ACC112 (cell line): ENCODE measurements around the gene ANKRD33B.

Source experiments
- H2AFZ ChIP-seq: fragments of 200-600 bp; sonication (generic); one replicate; pipeline ENCODE4 v1.6.0; 2017; ENCODE audit warnings: antibody characterized with exemption, low read length; ENCODE audit not compliant: unreplicated experiment
- H3K27ac ChIP-seq: fragments of 200-600 bp; sonication (generic); 2 replicates; pipeline ENCODE4 v1.5.1; 2014; ENCODE audit warnings: low read depth, mild to moderate bottlenecking, antibody characterized with exemption, low read length, moderate library complexity
- H3K27me3 ChIP-seq: fragments of 200-600 bp; sonication (generic); 2 replicates; pipeline ENCODE4 v1.6.1; 2014; ENCODE audit warnings: mild to moderate bottlenecking, antibody characterized with exemption, low read length, moderate library complexity, mixed read lengths; ENCODE audit not compliant: insufficient read depth
- H3K36me3 ChIP-seq: fragments of 200-600 bp; sonication (generic); 2 replicates; pipeline ENCODE4 v1.6.1; 2016; ENCODE audit warnings: mild to moderate bottlenecking, antibody characterized with exemption, low read length, moderate library complexity, mixed read lengths; ENCODE audit not compliant: insufficient read depth
- H3K4me1 ChIP-seq: fragments of 200-600 bp; sonication (generic); one replicate; pipeline ENCODE4 v1.6.1; 2016; ENCODE audit warnings: low read length, mixed read lengths; ENCODE audit not compliant: insufficient read depth, unreplicated experiment, control insufficient read depth
- H3K4me3 ChIP-seq: fragments of 200-600 bp; sonication (generic); 2 replicates; pipeline ENCODE4 v1.5.1; 2014; ENCODE audit warnings: mild to moderate bottlenecking, low read depth, low read length
- H3K79me2 ChIP-seq: fragments of 200-600 bp; sonication (generic); one replicate; pipeline ENCODE4 v1.6.0; 2016; ENCODE audit warnings: low read length; ENCODE audit not compliant: control insufficient read depth, unreplicated experiment, insufficient read depth

The ANKRD33B gene

DNA sequence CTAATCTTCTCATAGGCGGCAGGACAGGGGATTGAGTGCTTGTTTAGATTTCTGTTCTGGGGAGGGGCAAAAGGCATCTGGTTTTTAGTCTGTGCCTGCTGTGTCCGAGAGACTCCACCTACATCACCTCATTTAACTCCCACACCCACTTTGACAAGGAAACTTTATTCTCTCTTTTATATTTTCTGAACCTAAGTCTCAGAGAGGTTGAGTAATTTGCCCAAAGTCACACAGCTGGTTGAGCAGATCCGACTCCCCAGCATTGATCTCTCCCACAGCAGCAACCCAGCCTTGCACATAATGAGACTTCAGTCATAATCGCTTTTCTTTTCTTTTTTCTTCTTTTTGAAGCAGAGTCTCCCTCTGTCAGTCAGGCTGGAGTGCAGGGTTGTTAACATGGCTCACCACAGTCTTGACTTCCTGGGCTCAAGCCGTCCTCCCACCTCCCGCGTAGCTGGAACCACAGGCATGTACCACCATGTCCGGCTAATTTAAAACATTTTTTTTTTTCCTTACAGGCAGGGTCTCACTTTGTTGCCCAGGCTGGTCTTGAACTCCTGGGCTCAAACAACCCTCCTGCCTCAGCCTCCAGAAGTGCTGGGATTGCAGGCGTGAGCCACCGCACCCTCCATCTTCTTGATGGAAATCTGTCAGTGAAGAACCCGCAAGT is 36.5 kb upstream of the ANKRD33B start:
- H3K27ac ChIP-seq = peak overlapping the region; percentile 33; the same call in 1 of the 2 replicates
- H3K36me3 ChIP-seq = no peaks in the 10 kb centered on the region
- H2AFZ ChIP-seq = no peak overlapping the region
- H3K4me3 ChIP-seq = no peak overlapping the region
- H3K4me1 ChIP-seq = peaks cover 35% of the 10 kb centered on the region
- no peaks in the 10 kb centered on the region for H3K27me3 ChIP-seq
- no peaks in the 10 kb centered on the region for H3K79me2 ChIP-seq

DNA sequence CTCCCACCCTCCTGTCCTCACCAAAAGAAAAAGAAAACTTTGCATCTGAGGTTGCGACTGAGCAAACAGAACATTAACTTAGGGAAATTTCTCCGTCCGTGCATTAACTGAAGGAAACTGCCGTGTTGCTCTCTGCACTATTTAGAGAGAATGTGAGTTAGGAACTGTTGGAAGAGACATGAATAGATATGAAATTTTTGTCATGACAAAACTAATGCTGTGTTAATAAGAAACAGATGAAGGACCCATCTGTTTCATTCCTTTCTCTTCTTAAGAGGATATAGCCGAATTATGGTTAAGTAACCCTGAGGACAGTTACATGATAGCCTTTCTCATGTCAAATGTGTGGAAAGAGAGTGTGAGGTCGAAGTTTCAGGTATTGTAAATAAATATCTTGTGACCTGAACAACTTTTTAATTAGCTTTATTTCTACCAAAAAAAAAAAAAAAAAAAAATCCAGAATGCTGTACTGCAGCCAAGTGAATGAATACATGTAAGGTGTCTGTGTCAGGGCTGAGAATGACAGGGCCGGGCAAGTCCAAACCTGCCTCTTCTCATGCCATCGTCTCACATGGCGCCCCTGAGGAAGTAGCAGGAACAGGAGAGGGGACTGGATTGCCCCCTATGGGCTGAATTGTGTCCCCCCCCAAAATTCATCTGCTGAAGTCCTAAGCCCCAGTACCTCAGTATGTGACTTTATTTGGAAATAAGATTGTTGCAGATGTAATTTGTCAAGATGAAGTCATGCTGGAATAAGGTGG is 35.6 kb upstream of the ANKRD33B start:
- H3K4me3 ChIP-seq = no peak overlapping the region; the same call in 1 of the 2 replicates
- H2AFZ ChIP-seq = peak overlapping the region; percentile 74
- no peaks in the 10 kb centered on the region for H3K27me3 ChIP-seq
- H3K4me1 ChIP-seq = peaks cover 35% of the 10 kb centered on the region
- no peaks in the 10 kb centered on the region for H3K36me3 ChIP-seq
- no peaks in the 10 kb centered on the region for H3K79me2 ChIP-seq
- peak overlapping the region; percentile 33 for H3K27ac ChIP-seq

DNA sequence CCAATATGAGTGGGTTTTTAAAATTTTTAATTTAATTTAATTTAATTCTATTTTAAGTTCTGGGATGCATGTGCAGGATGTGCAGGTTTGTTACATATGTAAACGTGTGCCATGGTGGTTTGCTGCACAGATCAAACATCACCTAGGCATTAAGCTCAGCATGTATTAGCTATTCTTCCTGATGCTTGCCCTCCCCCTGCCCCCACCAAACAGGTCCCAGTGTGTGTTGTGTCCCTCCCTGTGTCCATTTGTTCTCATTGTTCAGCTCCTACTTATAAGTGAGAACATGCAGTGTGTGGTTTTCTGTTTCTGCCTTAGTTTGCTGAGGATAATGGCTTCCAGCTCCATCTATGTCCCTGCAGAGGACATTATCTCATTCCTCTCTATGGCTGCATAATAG is 35.0 kb upstream of the ANKRD33B start:
- Histone ChIP-seq H3K27ac (no peak overlapping the region), H3K4me3 (no peak overlapping the region), H3K36me3 (no peaks in the 10 kb centered on the region), H3K79me2 (no peaks in the 10 kb centered on the region), H3K4me1 (peaks cover 35% of the 10 kb centered on the region), H3K27me3 (no peaks in the 10 kb centered on the region), H2AFZ (no peak overlapping the region)

DNA sequence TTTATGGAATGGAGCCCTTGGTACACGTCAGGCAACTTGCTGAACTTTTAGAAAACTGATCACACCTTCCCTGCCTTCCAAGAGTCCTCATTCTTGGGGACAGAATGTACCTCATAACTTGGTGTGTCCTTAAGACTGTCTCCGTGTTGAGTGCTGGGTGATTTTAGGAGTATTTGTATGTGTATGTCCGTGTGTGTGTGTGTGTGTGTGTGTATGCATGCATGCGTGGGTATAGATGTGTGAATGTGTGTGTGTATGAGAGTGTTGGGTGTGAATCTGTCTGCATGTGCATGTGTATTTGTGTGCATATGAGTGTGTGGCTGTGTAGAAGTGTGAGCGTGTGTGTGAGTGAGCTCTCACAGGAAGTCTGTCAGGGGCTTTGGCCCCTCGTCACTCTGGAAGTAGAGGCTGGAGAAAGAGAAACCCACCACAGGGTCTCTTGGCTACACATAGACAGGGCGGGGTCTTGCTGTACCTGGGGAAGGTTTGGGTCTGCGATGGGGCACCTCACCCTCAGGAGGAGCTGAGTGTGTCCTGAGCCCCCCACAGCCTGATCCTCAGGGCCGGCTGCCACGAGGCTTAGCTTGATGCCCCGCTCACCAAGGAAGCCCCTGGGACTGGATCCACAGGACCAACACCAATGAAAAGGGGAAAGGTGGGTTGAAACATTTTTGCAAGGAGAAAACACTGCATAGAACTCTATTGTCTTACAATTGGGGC is 33.1 kb upstream of the ANKRD33B start:
- Histone ChIP-seq H3K79me2 (no peaks in the 10 kb centered on the region), H3K27me3 (no peaks in the 10 kb centered on the region), H3K27ac (no peak overlapping the region), H3K36me3 (no peaks in the 10 kb centered on the region), H3K4me3 (no peak overlapping the region), H3K4me1 (peaks cover 20% of the 10 kb centered on the region), H2AFZ (no peak overlapping the region)

DNA sequence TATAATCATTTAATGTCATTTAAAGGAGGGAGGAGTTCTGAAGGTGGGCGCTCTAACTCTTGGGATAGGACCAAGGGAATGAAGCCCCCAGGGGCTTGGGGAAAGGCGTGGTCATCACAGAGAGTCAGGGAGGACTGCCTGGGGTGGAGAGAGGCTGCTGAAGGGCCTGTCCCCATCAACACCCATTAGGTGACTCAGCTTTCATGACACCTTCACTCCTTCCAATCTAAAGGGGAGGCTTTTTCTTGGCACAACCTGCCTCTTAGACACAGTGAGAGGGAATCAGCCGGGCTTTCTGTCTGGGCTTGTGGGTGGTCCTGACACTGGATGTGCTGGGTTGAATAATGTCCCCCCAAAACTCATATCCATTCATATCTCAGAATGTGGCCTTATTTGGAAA is 31.4 kb upstream of the ANKRD33B start:
- H3K79me2 ChIP-seq = no peaks in the 10 kb centered on the region
- H3K27me3 ChIP-seq = no peaks in the 10 kb centered on the region
- no peaks in the 10 kb centered on the region for H3K36me3 ChIP-seq
- no peak overlapping the region for H3K4me3 ChIP-seq
- H3K4me1 ChIP-seq = peaks cover 18% of the 10 kb centered on the region
- H2AFZ ChIP-seq = no peak overlapping the region
- H3K27ac ChIP-seq = no peak overlapping the region

DNA sequence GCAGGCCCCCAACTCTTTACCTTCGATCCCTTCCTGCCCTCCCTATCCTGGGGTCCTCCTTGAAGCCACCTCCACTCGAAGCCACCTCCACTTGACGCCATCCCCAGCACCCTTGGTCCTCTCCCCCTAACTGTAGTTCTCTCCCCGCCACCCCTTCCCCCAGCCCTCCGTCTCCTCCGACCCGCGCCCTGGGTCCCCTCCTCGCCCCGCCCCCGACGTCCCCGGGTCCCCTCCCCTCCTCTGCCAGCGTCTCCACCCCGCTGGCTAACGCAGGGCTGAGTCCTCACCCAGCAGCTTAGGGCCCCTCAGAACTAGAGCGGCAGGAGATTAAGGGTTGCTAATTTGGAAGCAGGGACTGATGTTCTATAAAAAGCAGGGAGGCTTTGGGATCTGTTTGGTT is 30.6 kb upstream of the ANKRD33B start:
- Histone ChIP-seq H3K79me2 (no peaks in the 10 kb centered on the region), H2AFZ (no peak overlapping the region), H3K36me3 (no peaks in the 10 kb centered on the region), H3K27ac (no peak overlapping the region), H3K27me3 (no peaks in the 10 kb centered on the region), H3K4me1 (peaks cover 10% of the 10 kb centered on the region), H3K4me3 (no peak overlapping the region)

DNA sequence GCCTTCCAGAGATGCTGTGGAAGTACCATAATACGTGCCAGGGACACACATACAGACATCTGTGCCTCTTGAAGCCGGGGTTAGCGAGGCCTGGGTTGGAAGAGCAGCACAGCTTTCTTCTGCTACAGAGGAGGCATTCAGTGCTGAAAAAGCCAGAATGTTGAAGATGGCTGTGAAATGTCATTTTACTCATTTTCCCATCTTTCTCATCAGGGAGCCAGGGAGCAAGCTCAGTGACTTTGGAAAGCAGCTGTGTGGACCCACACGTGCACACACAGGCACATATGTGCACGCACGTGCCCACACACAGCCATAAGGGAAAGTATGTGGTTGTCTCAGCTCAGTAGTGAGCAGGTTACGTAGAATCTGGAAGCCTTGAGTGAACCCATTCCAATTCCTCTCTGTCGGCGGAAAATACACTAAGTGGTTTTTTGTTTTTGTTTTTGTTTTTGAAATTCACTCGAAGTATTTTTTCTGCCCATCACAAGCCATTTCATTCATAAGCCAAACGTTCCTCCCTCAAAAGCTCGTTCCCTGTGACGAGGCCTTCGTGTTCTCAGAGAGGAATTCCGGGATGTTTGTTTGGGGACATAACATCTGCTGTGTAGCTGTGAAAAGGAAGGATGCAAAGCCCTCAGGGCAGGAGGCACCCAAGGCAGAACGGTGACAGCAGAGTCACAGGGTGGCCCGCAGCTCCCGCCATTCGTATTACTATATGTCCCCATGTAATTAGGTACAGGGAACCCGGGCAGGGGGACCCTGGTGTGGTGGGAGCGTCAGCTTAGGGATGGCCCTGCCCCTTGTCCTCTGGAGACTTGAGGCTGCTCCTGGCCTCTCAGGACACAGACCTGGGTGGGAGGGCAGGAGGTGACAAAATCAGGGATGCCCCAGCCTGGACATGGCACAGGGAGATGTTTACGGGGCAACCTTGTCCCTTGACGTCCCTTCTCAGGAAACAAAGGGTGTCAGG is 29.0 kb upstream of the ANKRD33B start:
- no peak overlapping the region for H2AFZ ChIP-seq
- no peaks in the 10 kb centered on the region for H3K27me3 ChIP-seq
- no peaks in the 10 kb centered on the region for H3K79me2 ChIP-seq
- H3K36me3 ChIP-seq = no peaks in the 10 kb centered on the region
- peaks cover 7% of the 10 kb centered on the region for H3K4me1 ChIP-seq
- no peak overlapping the region for H3K27ac ChIP-seq
- H3K4me3 ChIP-seq = no peak overlapping the region

DNA sequence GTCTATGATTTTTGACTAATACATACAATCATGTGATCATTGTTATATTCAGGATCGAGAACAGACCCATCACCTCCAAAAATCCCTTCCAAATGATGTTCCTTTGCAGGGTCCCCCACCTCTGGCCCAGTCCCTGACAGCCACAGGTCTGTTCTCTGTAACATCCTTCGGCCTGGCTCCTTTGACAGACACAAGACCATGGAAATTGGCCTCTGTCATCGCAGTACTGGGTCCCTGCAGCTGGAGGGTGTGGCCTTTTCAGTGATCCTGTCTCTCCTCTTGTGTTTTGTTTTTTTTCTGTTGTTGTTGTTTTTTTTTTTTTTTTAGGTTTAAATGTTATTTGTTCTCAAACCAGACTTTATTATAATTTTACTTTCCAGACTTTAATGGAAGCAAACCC is 27.4 kb upstream of the ANKRD33B start:
- no peak overlapping the region for H3K4me3 ChIP-seq
- no peaks in the 10 kb centered on the region for H3K79me2 ChIP-seq
- no peak overlapping the region for H2AFZ ChIP-seq
- peaks cover 7% of the 10 kb centered on the region for H3K4me1 ChIP-seq
- H3K27me3 ChIP-seq = no peaks in the 10 kb centered on the region
- H3K27ac ChIP-seq = no peak overlapping the region
- no peaks in the 10 kb centered on the region for H3K36me3 ChIP-seq

DNA sequence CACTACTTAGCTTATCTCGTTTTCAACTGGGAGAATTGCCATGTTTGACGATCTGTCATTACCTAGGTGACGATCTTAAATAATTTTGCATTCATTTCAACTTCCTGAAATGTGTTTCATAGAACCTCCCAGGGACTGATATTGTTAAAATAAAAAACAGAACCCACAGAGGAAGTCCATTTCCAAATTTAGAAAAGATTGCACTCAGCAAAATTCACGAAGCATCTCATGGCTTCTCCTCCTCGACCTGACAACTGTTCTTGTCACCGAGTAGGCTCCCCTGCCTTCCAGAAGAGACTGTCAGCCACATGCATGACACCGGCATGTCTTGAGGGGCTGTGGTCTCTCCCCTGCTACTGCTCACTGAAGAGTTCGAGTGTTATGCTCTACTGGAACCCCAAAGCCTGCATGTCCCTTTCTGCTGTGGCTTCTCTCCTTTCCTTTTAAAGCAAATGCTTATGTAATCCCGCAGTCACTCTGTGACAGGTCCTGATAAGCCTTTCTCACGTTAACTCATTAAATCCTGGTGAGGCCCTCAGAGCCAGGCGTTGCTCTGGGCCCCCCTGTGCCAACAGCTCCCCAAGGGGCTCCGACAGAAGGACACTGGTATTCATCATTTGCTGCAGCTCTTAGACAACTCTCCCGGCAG is 26.8 kb upstream of the ANKRD33B start:
- H3K4me3 ChIP-seq = no peak overlapping the region
- no peak overlapping the region for H2AFZ ChIP-seq
- H3K27ac ChIP-seq = no peak overlapping the region
- H3K79me2 ChIP-seq = no peaks in the 10 kb centered on the region
- no peaks in the 10 kb centered on the region for H3K27me3 ChIP-seq
- H3K36me3 ChIP-seq = no peaks in the 10 kb centered on the region
- H3K4me1 ChIP-seq = peaks cover 10% of the 10 kb centered on the region

DNA sequence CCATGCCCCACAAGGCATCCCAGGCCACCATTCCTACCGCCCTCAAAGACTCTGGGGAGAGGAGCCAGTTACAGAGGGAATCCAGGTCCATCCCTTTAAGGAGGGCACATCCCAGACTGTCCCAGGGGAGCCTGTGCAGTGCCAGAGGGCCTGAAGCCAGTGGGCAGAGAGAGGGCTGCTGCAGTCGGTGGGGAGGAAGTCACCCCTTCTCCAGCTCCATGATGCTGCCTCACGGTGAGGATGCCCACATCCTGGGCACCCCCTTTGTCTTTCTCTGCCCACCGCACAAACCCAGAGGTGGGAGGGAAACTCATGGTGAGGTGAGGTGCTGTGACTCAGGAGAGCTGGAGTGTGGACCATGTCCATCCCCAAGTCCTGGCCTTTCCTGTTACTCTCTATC is 26.2 kb upstream of the ANKRD33B start:
- peaks cover 10% of the 10 kb centered on the region for H3K4me1 ChIP-seq
- no peaks in the 10 kb centered on the region for H3K79me2 ChIP-seq
- no peak overlapping the region for H2AFZ ChIP-seq
- H3K27ac ChIP-seq = no peak overlapping the region
- H3K4me3 ChIP-seq = no peak overlapping the region
- H3K27me3 ChIP-seq = no peaks in the 10 kb centered on the region
- no peaks in the 10 kb centered on the region for H3K36me3 ChIP-seq
